NCI-H146 treated with DMSO at 0.1 percent for 48 hours (cell line): ENCODE measurements around the gene FAM50B.

Source experiments
- DNase-seq: peaks from one replicate; lab custom pipeline; 2025; ENCODE audit not compliant: unreplicated experiment; lab: John Stamatoyannopoulos, UW

The FAM50B gene

GRCh38 chr6:3819161-3820110 lies 29.7 kb upstream of the FAM50B start:
- no peak for DNase-seq

- no peak for DNase-seq
Measured at GRCh38 chr6:3820563-3820962, 28.6 kb upstream of the FAM50B start.

GRCh38 chr6:3822747-3823445 lies 26.3 kb upstream of the FAM50B start:
- no peak for DNase-seq

- no peak for DNase-seq
Measured at GRCh38 chr6:3823671-3824070, 25.5 kb upstream of the FAM50B start.

- no peak for DNase-seq
Measured at GRCh38 chr6:3825331-3825831, 23.8 kb upstream of the FAM50B start.

- no peak for DNase-seq
Measured at GRCh38 chr6:3825851-3826581, 23.2 kb upstream of the FAM50B start.

GRCh38 chr6:3829285-3829684 lies 19.9 kb upstream of the FAM50B start:
- DNase-seq: no peak

- DNase-seq: no peak
Measured at GRCh38 chr6:3830806-3831205, 18.4 kb upstream of the FAM50B start.

- no peak for DNase-seq
Measured at GRCh38 chr6:3831761-3832530, 17.2 kb upstream of the FAM50B start.

GRCh38 chr6:3835055-3835731 lies 14.0 kb upstream of the FAM50B start:
- no peak for DNase-seq

- DNase-seq: no peak
Measured at GRCh38 chr6:3835785-3836184, 13.4 kb upstream of the FAM50B start.

GRCh38 chr6:3836566-3836965 lies 12.6 kb upstream of the FAM50B start:
- DNase-seq: no peak

GRCh38 chr6:3837781-3838180 lies 11.4 kb upstream of the FAM50B start:
- no peak for DNase-seq

GRCh38 chr6:3838992-3839867 lies 9.9 kb upstream of the FAM50B start:
- DNase-seq: no peak

- DNase-seq: no peak
Measured at GRCh38 chr6:3841066-3841454, 8.1 kb upstream of the FAM50B start.

GRCh38 chr6:3841711-3842565 lies 7.2 kb upstream of the FAM50B start:
- no peak for DNase-seq

GRCh38 chr6:3843379-3844096 lies 5.6 kb upstream of the FAM50B start:
- no peak for DNase-seq

GRCh38 chr6:3844097-3844463 lies 5.1 kb upstream of the FAM50B start:
- DNase-seq: no peak
